Naive thymus-derived CD4-positive, alpha-beta T cell (primary cell): ENCODE data around the gene EDN2. TPM values are rescaled to one million over a fixed set of nuclear protein-coding genes. Genes with fewer than 3 reads are reported as not detected.

Experiments used
- ATAC-seq: fragments of 150-1000 bp; cut with Tn5 transposase; 2 replicates; pipeline ENCODE4 v1.10.0; 2021; ENCODE audit warnings: mild to moderate bottlenecking, moderate library complexity
- CTCF ChIA-PET: fragments of 350-600 bp; sonication (Branson Sonifier 250); formaldehyde crosslinking; loops from one replicate; lab custom pipeline; 2021; ENCODE audit warnings: antibody characterized with exemption; lab: Charles Lee
- POLR2A ChIA-PET: fragments of 350-600 bp; sonication (Branson Sonifier 250); formaldehyde crosslinking; loops from one replicate; lab custom pipeline; 2021; ENCODE audit warnings: antibody characterized with exemption, inconsistent platforms; lab: Charles Lee
- DNase-seq, 9 donors: peaks; one replicate each; pipeline versions ENCODE4 v3.0.0 to v3.0.0-alpha.2; 2020 to 2022; ENCODE audit warnings: mixed read lengths in 1 of 9
- H3K27ac ChIP-seq: one replicate; pipeline ENCODE4 v1.7.0; 2013; ENCODE audit warnings: mild to moderate bottlenecking, low read depth, low read length, moderate library complexity
- H3K27me3 ChIP-seq, 2 donors: one replicate each; pipeline ENCODE4 v1.7.0; 2013; ENCODE audit warnings: low read length in 2 of 2, mild to moderate bottlenecking in 2 of 2, moderate library complexity in 2 of 2; ENCODE audit not compliant: control insufficient read depth in 2 of 2, insufficient read depth in 2 of 2
- H3K36me3 ChIP-seq, 3 experiments: 1 replicate in 2 of 3; 2 replicates in 1 of 3; pipeline ENCODE4 v1.7.0; 2013; ENCODE audit warnings: low read length in 3 of 3, mild to moderate bottlenecking in 3 of 3, moderate library complexity in 1 of 3; ENCODE audit not compliant: insufficient read depth in 3 of 3, control insufficient read depth in 2 of 3
- H3K4me1 ChIP-seq, 2 donors: one replicate each; pipeline ENCODE4 v1.7.0; 2013; ENCODE audit warnings: low read length in 2 of 2, mild to moderate bottlenecking in 2 of 2, moderate library complexity in 1 of 2; ENCODE audit not compliant: control insufficient read depth in 2 of 2, insufficient read depth in 2 of 2
- H3K4me3 ChIP-seq: 2 replicates; pipeline ENCODE4 v1.7.0; 2013; ENCODE audit warnings: mild to moderate bottlenecking, low read length
- H3K9me3 ChIP-seq, 3 experiments: 1 replicate in 2 of 3; 2 replicates in 1 of 3; pipeline ENCODE4 v1.7.0; 2013; ENCODE audit warnings: low read length in 3 of 3; ENCODE audit not compliant: control insufficient read depth in 2 of 3
- H3K27ac Mint-ChIP-seq, 9 donors: one replicate each; pipeline ENCODE4 v1.8.0; 2020 to 2022; ENCODE audit warnings: mixed read lengths in 9 of 9, mild to moderate bottlenecking in 8 of 9, moderate library complexity in 5 of 9, inconsistent platforms in 2 of 9
- H3K27me3 Mint-ChIP-seq, 5 donors: one replicate each; pipeline ENCODE4 v1.8.0; 2021 to 2022; ENCODE audit warnings: mixed read lengths in 5 of 5, mild to moderate bottlenecking in 1 of 5
- H3K36me3 Mint-ChIP-seq, 5 donors: one replicate each; pipeline ENCODE4 v1.8.0; 2020 to 2022; ENCODE audit warnings: mixed read lengths in 5 of 5, mild to moderate bottlenecking in 3 of 5, inconsistent platforms in 1 of 5
- H3K4me1 Mint-ChIP-seq, 7 donors: one replicate each; pipeline ENCODE4 v1.8.0; 2020 to 2022; ENCODE audit warnings: mixed read lengths in 7 of 7, mild to moderate bottlenecking in 3 of 7, inconsistent platforms in 1 of 7
- H3K4me3 Mint-ChIP-seq, 10 donors: one replicate each; pipeline ENCODE4 v1.8.0; 2020 to 2022; ENCODE audit warnings: mild to moderate bottlenecking in 10 of 10, mixed read lengths in 10 of 10, moderate library complexity in 6 of 10, inconsistent platforms in 2 of 10
- H3K9me3 Mint-ChIP-seq, 11 donors: one replicate each; pipeline ENCODE4 v1.8.0; 2020 to 2022; ENCODE audit warnings: mixed read lengths in 11 of 11, mild to moderate bottlenecking in 4 of 11, inconsistent platforms in 1 of 11, moderate library complexity in 1 of 11
- intact Hi-C, 2 donors: fragments of 100-400 bp; cut with micrococcal nuclease; formaldehyde crosslinking; loops; one replicate each; pipeline ENCODE4 v1.15.1; 2023
- polyA plus RNA-seq, 2 donors: library from polyadenylated mRNA; unstranded; fragments of 300-500 nt; fragmentation: Illumina TruSeq; gene quantifications; one replicate each; pipeline ENCODE4 v1.2.3, GENCODE V29; 2021
- total RNA-seq, 6 experiments: library from RNA in 5 of 6; stranded (reverse) in 5 of 6; gene quantifications; 1 replicate in 5 of 6; 2 replicates in 1 of 6; pipeline ENCODE4 v1.2.3 and lab custom pipeline; 2021 to 2026

EDN2 gene
- total RNA-seq (not detected), polyA plus RNA-seq (not detected), total RNA-seq (lab: John Stamatoyannopoulos, UW) (not detected)

- no peak within 1 kb of the TSS for H3K27ac ChIP-seq
- Mint-ChIP-seq H3K27me3 (peaks cover 14 to 24% (median 20%) of the 10 kb centered on the region in 5 donors), H3K36me3 (no peaks in the 10 kb centered on the region), H3K27ac (no peak within 1 kb of the TSS), H3K4me3 (no peak within 1 kb of the TSS), H3K4me1 (peaks cover 0 to 15% (median 0%) of the 10 kb centered on the region in 7 donors), H3K9me3 (peaks cover 0 to 3% (median 0%) of the 10 kb centered on the region in 11 donors)
- ChIA-PET POLR2A (no interaction called here), CTCF (no interaction called here)
- DNase-seq: no peak
- no peak within 1 kb of the TSS for H3K4me3 ChIP-seq
- no peaks in the 10 kb centered on the region for H3K9me3 ChIP-seq
- intact Hi-C loops: no loop called here
- no peaks in the 10 kb centered on the region for H3K4me1 ChIP-seq
- no peaks in the 10 kb centered on the region for H3K36me3 ChIP-seq
- no peak for ATAC-seq
- no peaks in the 10 kb centered on the region for H3K27me3 ChIP-seq
Measured at GRCh38 chr1:41484402-41485241, at the start of gene EDN2. Gene EDN2 (minus strand): TSS chr1:41484683. CDS start chr1:41484601, 82 bp downstream.

- Histone ChIP-seq H3K27ac (no peak overlapping the region), H3K4me1 (no peaks in the 10 kb centered on the region), H3K36me3 (no peaks in the 10 kb centered on the region), H3K27me3 (no peaks in the 10 kb centered on the region), H3K9me3 (no peaks in the 10 kb centered on the region), H3K4me3 (no peak overlapping the region)
- Mint-ChIP-seq H3K4me1 (peaks cover 0 to 11% (median 4%) of the 10 kb centered on the region in 7 donors), H3K4me3 (no peak overlapping the region), H3K27me3 (no peaks in the 10 kb centered on the region), H3K36me3 (peaks cover 0 to 45% (median 3%) of the 10 kb centered on the region in 5 donors), H3K27ac (no peak overlapping the region), H3K9me3 (peaks cover 0 to 25% (median 0%) of the 10 kb centered on the region in 11 donors)
- POLR2A ChIA-PET: no interaction called here
- CTCF ChIA-PET: no interaction called here
- ATAC-seq (no peak), DNase-seq (no peak)
- intact Hi-C loops: no loop called here
Measured at GRCh38 chr1:41533731-41534080, 49.2 kb upstream of the EDN2 start.

GRCh38 chr1:41533016-41533730 is 48.7 kb upstream of the EDN2 start:
- Mint-ChIP-seq H3K27ac (no peak overlapping the region), H3K4me1 (peaks cover 0 to 11% (median 4%) of the 10 kb centered on the region in 7 donors), H3K36me3 (peaks cover 0 to 48% (median 3%) of the 10 kb centered on the region in 5 donors), H3K9me3 (peaks cover 0 to 28% (median 0%) of the 10 kb centered on the region in 11 donors), H3K4me3 (no peak overlapping the region), H3K27me3 (no peaks in the 10 kb centered on the region)
- H3K4me3 ChIP-seq: no peak overlapping the region
- H3K9me3 ChIP-seq: no peaks in the 10 kb centered on the region
- ChIA-PET POLR2A (no interaction called here), CTCF (no interaction called here)
- no peak for DNase-seq
- ATAC-seq: no peak
- H3K36me3 ChIP-seq: no peaks in the 10 kb centered on the region
- intact Hi-C loops: no loop called here
- no peaks in the 10 kb centered on the region for H3K4me1 ChIP-seq
- no peak overlapping the region for H3K27ac ChIP-seq
- H3K27me3 ChIP-seq: no peaks in the 10 kb centered on the region

GRCh38 chr1:41532206-41532975 is 47.9 kb upstream of the EDN2 start:
- Histone ChIP-seq H3K27ac (no peak overlapping the region), H3K9me3 (no peaks in the 10 kb centered on the region), H3K36me3 (no peaks in the 10 kb centered on the region), H3K4me1 (no peaks in the 10 kb centered on the region), H3K27me3 (no peaks in the 10 kb centered on the region), H3K4me3 (no peak overlapping the region)
- no peaks in the 10 kb centered on the region for H3K27me3 Mint-ChIP-seq
- CTCF ChIA-PET: no interaction called here
- intact Hi-C loops: no loop called here
- POLR2A ChIA-PET: no interaction called here
- H3K27ac Mint-ChIP-seq: peak overlapping the region in 2 of 9 donors; percentile 27 to 71
- ATAC-seq (no peak), DNase-seq (no peak)
- peaks cover 0 to 11% (median 4%) of the 10 kb centered on the region in 7 donors for H3K4me1 Mint-ChIP-seq
- H3K4me3 Mint-ChIP-seq: no peak overlapping the region
- peaks cover 0 to 52% (median 3%) of the 10 kb centered on the region in 5 donors for H3K36me3 Mint-ChIP-seq
- H3K9me3 Mint-ChIP-seq: peaks cover 0 to 36% (median 0%) of the 10 kb centered on the region in 11 donors

GRCh38 chr1:41530411-41530810 is 45.9 kb upstream of the EDN2 start:
- no peak for ATAC-seq
- POLR2A ChIA-PET: no interaction called here

GRCh38 chr1:41529621-41530395 is 45.3 kb upstream of the EDN2 start:
- Mint-ChIP-seq H3K4me1 (peaks cover 0 to 11% (median 4%) of the 10 kb centered on the region in 7 donors), H3K4me3 (no peak overlapping the region), H3K9me3 (peaks cover 0 to 41% (median 0%) of the 10 kb centered on the region in 11 donors), H3K27me3 (no peaks in the 10 kb centered on the region), H3K36me3 (peaks cover 0 to 64% (median 0%) of the 10 kb centered on the region in 5 donors), H3K27ac (peak overlapping the region in 1 of 9 donors; percentile 29)
- no peaks in the 10 kb centered on the region for H3K4me1 ChIP-seq
- no peak overlapping the region for H3K4me3 ChIP-seq
- no peak overlapping the region for H3K27ac ChIP-seq
- H3K36me3 ChIP-seq: no peaks in the 10 kb centered on the region
- POLR2A ChIA-PET: no interaction called here
- ATAC-seq: no peak
- intact Hi-C loops: no loop called here
- no peaks in the 10 kb centered on the region for H3K27me3 ChIP-seq
- DNase-seq: no peak
- H3K9me3 ChIP-seq: no peaks in the 10 kb centered on the region
- CTCF ChIA-PET: no interaction called here

More at GRCh38 chr1:41530411-41530810, 45.9 kb upstream of the EDN2 start:
- H3K9me3 ChIP-seq: no peaks in the 10 kb centered on the region
- CTCF ChIA-PET: no interaction called here
- no peaks in the 10 kb centered on the region for H3K36me3 ChIP-seq
- H3K4me1 Mint-ChIP-seq: peaks cover 0 to 11% (median 4%) of the 10 kb centered on the region in 7 donors
- peak overlapping the region in 1 of 9 donors; percentile 29 for H3K27ac Mint-ChIP-seq
- H3K27me3 ChIP-seq: no peaks in the 10 kb centered on the region
- peaks cover 0 to 64% (median 0%) of the 10 kb centered on the region in 5 donors for H3K36me3 Mint-ChIP-seq
- no peaks in the 10 kb centered on the region for H3K4me1 ChIP-seq
- H3K27ac ChIP-seq: no peak overlapping the region
- H3K27me3 Mint-ChIP-seq: no peaks in the 10 kb centered on the region
- H3K4me3 ChIP-seq: no peak overlapping the region
- intact Hi-C loops: no loop called here
- no peak overlapping the region for H3K4me3 Mint-ChIP-seq
- no peak for DNase-seq
- peaks cover 0 to 41% (median 0%) of the 10 kb centered on the region in 11 donors for H3K9me3 Mint-ChIP-seq
